A673 (cell line): Measurements from ENCODE around the gene RAB37.

Experiments used
- EZH2 ChIP-seq: fragments of 200-600 bp; sonication (generic); IDR thresholded peaks from 2 replicates; pipeline ENCODE4 v1.6.1; 2017; ENCODE audit warnings: borderline replicate concordance, low read depth, mild to moderate bottlenecking, mixed read lengths, antibody characterized with exemption, low read length; ENCODE audit not compliant: poor library complexity, severe bottlenecking
- TF ChIP-seq, protein P1 (sequence below): fragments of 300-800, 200-600 bp; sonication (generic); conservative IDR thresholded peaks from 2 replicates; pipeline ENCODE4 v1.5.1; 2017; ENCODE audit warnings: low read depth, mild to moderate bottlenecking, antibody characterized with exemption, low read length, moderate library complexity, mixed read lengths

DNA sequence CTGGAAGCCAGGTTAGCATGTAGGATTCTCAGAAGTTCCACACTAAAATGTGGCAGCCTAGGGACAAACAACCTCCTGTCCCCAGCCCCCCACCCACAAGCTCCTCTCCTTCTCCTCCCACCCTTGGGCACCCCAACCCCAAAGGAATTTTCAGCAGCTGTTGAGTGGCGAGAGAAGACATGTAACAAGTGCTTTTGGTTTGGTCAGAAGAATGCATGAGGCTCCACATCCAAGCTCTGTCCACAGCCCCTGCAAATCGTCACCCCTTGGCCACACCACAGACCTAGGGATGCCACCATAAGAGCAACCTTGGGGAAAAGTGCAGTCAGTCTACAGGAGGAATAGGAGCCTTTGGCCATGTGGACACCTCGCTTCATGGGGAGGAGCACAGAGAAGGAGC is 11.9 kb upstream of the RAB37 start:
- TF ChIP-seq, protein P1, sequence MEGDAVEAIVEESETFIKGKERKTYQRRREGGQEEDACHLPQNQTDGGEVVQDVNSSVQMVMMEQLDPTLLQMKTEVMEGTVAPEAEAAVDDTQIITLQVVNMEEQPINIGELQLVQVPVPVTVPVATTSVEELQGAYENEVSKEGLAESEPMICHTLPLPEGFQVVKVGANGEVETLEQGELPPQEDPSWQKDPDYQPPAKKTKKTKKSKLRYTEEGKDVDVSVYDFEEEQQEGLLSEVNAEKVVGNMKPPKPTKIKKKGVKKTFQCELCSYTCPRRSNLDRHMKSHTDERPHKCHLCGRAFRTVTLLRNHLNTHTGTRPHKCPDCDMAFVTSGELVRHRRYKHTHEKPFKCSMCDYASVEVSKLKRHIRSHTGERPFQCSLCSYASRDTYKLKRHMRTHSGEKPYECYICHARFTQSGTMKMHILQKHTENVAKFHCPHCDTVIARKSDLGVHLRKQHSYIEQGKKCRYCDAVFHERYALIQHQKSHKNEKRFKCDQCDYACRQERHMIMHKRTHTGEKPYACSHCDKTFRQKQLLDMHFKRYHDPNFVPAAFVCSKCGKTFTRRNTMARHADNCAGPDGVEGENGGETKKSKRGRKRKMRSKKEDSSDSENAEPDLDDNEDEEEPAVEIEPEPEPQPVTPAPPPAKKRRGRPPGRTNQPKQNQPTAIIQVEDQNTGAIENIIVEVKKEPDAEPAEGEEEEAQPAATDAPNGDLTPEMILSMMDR, result no peak
- TF ChIP-seq EZH2, result no peak
